GM23248 (cell line): Measurements from ENCODE around the gene POLL.

Experiments used
- EZH2 ChIP-seq: fragments of 200-600 bp; sonication (generic); IDR thresholded peaks from 2 replicates; pipeline ENCODE4 v1.6.1; 2018; ENCODE audit warnings: antibody characterized with exemption, mild to moderate bottlenecking; ENCODE audit not compliant: insufficient read depth, poor library complexity, severe bottlenecking
- EZH2phosphoT487 ChIP-seq: fragments of 200-600 bp; sonication (generic); IDR thresholded peaks from 2 replicates; pipeline ENCODE4 v1.6.1; 2018; ENCODE audit warnings: antibody characterized with exemption, moderate library complexity, mild to moderate bottlenecking, low read depth; ENCODE audit not compliant: insufficient read depth

DNA sequence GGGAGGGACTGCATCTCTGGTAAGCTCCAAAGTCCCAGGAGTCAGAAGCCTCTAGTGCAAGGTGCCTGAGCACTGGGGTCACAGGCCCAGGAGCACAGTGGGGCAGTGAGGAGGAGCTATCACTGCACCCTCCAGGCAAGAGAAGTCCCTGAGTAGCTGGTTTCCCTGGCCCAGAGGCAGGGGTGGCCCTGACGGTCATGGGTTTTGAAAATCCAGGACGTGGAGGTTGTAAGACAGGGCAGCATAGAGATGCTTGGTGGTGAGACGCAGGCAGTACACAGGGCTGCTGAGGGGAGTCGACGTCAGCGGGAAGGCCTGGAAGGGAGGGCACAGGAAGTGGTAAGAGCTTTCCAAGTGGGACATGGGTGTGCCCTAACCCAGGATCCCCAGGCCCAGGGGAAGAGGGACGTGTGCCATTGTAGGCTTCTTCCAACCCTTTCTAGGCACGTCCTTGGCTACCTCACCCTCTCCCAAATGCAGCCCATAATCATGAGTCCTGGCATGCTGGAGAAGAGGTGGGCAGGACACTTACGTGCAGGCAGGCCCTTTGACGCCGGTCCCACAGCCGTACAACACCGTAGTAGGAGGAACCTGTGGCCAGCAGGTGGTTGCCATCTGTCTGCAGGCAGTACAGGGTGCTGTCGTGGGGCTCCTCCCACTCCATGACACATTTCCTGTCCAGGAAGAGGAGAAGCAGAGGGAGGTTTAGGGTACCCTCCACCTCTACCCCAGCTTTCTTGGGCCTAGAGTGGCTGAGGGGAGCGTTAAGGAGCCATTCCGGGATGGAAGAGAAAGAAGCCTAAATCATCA lies 23.2 kb upstream of the POLL start:
- no peak for TF ChIP-seq EZH2phosphoT487
- no peak for TF ChIP-seq EZH2
